ENCODE measurements around the gene CSPG4. TPM values are rescaled to one million over a fixed set of nuclear protein-coding genes. Genes with fewer than 3 reads are reported as not detected.

The CSPG4 gene
- total and polyA plus RNA-seq, 2 of the 8 experiments (the other 6 are each of a cell fraction or from before 2014, with no cell fraction given): 1.4 to 3.0 TPM

DNA sequence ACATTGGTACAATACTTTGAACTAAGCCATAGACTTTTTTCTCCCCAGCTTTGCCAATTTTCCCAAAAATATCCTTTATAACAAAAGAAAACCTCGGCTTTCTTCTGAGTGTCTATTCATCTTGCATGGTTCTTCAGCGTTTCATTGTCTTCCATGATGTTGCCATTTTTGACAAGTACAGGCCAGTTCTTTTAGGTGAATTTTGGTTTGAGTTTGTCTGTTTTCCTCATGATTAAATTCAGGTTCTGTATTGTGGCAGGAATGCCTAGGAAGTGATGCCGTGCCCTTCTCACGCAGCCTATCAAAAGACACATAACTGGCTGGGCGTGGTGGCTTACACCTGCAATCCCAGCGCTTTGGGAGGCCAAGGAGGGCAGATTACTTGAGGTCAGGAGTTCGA, 7.6 kb upstream of the CSPG4 start:
- Histone ChIP-seq H2BK20ac (ENCODE audit: low read length) (no peak overlapping the region), H4K8ac (ENCODE audit: extremely low read depth, insufficient read depth, low read length) (no peak overlapping the region), H3K27me3 (replicated peaks in 1 of 4; ENCODE audit: control insufficient read depth in 3 of 4, extremely low read depth in 1 of 4, insufficient read depth in 3 of 4, low read length in 3 of 4) (peaks cover 0 to 5% (median 0%) of the 10 kb centered on the region in 4 experiments; a peak in 1 of 7 replicates), H3K27ac (ENCODE audit: low read depth, low read length) (no peak overlapping the region), H3K4me3 (ENCODE audit: extremely low read depth in 1 of 4, insufficient read depth in 2 of 4, low read depth in 3 of 4, low read length in 4 of 4) (no peak overlapping the region), H3K79me2 (ENCODE audit: control insufficient read depth in 1 of 2, insufficient read depth in 2 of 2, low read length in 2 of 2) (no peaks in the 10 kb centered on the region), H3K23ac (ENCODE audit: insufficient read length) (no peak overlapping the region), H3K79me1 (ENCODE audit: low read depth, low read length) (no peaks in the 10 kb centered on the region), H3K4me2 (ENCODE audit: insufficient read depth in 1 of 2, low read depth in 2 of 2, low read length in 2 of 2) (no peak overlapping the region), H3K9ac (replicated peaks in 1 of 4; ENCODE audit: extremely low read depth in 1 of 4, low read depth in 3 of 4, low read length in 3 of 4) (no peak overlapping the region), H3K4ac (replicated peaks; ENCODE audit: insufficient read length, low read depth, low read length) (no peak overlapping the region), H3K4me1 (replicated peaks in 1 of 4; ENCODE audit: control insufficient read depth in 3 of 4, insufficient read depth in 4 of 4, low read length in 3 of 4) (no peaks in the 10 kb centered on the region; a peak in 1 of 7 replicates), H4K91ac (replicated peaks; ENCODE audit: insufficient read length, low read length) (no peak overlapping the region), H2BK15ac (ENCODE audit: low read length) (no peak overlapping the region), H3K56ac (replicated peaks; ENCODE audit: insufficient read length, low read depth, low read length) (no peak overlapping the region), H3K14ac (ENCODE audit: insufficient read length) (no peak overlapping the region), H2BK120ac (replicated peaks; ENCODE audit: low read depth, low read length) (no peak overlapping the region), H3K36me3 (ENCODE audit: control insufficient read depth in 2 of 4, insufficient read depth in 4 of 4, low read length in 3 of 4) (no peaks in the 10 kb centered on the region), H2AK5ac (ENCODE audit: low read depth, low read length) (no peak overlapping the region), H3K23me2 (ENCODE audit: low read depth, low read length) (no peaks in the 10 kb centered on the region), H4K20me1 (replicated peaks in 1 of 2; ENCODE audit: control insufficient read depth in 1 of 2, insufficient read depth in 2 of 2, low read length in 2 of 2) (no peaks in the 10 kb centered on the region), H3K18ac (ENCODE audit: extremely low read depth, low read length) (no peak overlapping the region), H4K5ac (ENCODE audit: insufficient read length, low read depth, low read length) (no peak overlapping the region), H2BK12ac (ENCODE audit: low read depth, low read length) (no peak overlapping the region), H2BK5ac (ENCODE audit: low read depth, low read length) (no peak overlapping the region), H3K9me3 (ENCODE audit: insufficient read depth in 2 of 2, low read depth in 1 of 2, low read length in 1 of 2) (no peaks in the 10 kb centered on the region), H2AFZ (ENCODE audit: low read length) (no peak overlapping the region)
- DNase-seq (ENCODE audit: low read depth in 1 of 2, low spot score in 2 of 2): no peak
- ChIA-PET POLR2A (ENCODE audit: partially characterized antibody) (no interaction called here), CTCF (ENCODE audit: partially characterized antibody) (interaction anchor here (1.2 to 15.3 kb wide), 6 partner anchors 9 to 199 kb away, joined by 3 to 224 read pairs (median 6); no protein-coding TSS in a partner anchor)
- 90% methylated on average over 7 of the region's 7 CpGs; no CpG with 5 or more reads in 1 of the 2 experiments for WGBS, 2 experiments (ENCODE audit: extremely low coverage in 1 of 2, insufficient coverage in 1 of 2, insufficient read length in 1 of 2, insufficient replicate concordance in 2 of 2, low coverage in 1 of 2, low lambda C conversion rate in 2 of 2, missing lambda C conversion rate in 1 of 2)
- FAIRE-seq: no peak
- no peak for TF ChIP-seq EP300 (IDR thresholded peaks at IDR 0.05; ENCODE audit: borderline replicate concordance in 1 of 2, low read depth in 2 of 2, low read length in 2 of 2)
- no peak for TF ChIP-seq TAF1 (IDR thresholded peaks at IDR 0.05; ENCODE audit: low read depth, low read length)

Measured in H1 (cell line).